ENCODE measurements around the gene PCK2.

The PCK2 gene

GRCh38 chr14:24113801-24114531, 19.9 kb downstream of the PCK2 start (continued):
- TF ChIP-seq ATF2 (tag by site-specific recombination; IDR thresholded peaks at IDR 0.05; ENCODE audit: low read depth) (no peak), GLI4 (tag by site-specific recombination; IDR thresholded peaks at IDR 0.05) (no peak), ZNF239 (tag by site-specific recombination; IDR thresholded peaks at IDR 0.05) (peak; percentile 90), ZBTB26 (tag by site-specific recombination; optimal IDR thresholded peaks at IDR 0.05) (peak; percentile 93), ZNF76 (tag by site-specific recombination; IDR thresholded peaks at IDR 0.05; ENCODE audit: borderline replicate concordance, low read depth) (peak; percentile 64), ZNF488 (tag by site-specific recombination; IDR thresholded peaks at IDR 0.05) (no peak), ZBTB48 (tag by site-specific recombination; IDR thresholded peaks at IDR 0.05) (peak; percentile 100), ZNF391 (tag by site-specific recombination; IDR thresholded peaks at IDR 0.05; ENCODE audit: borderline replicate concordance, low read depth) (0 out of 2 replicates have a peak, but pooled peaks have one; percentile 70), ZNF560 (tag by site-specific recombination; IDR thresholded peaks at IDR 0.05; ENCODE audit: borderline replicate concordance) (no peak), MZF1 (tag by site-specific recombination; IDR thresholded peaks at IDR 0.05; ENCODE audit: borderline replicate concordance) (peak; percentile 45; the same call in 1 of the 2 replicates), ZNF791 (tag by site-specific recombination; IDR thresholded peaks at IDR 0.05) (no peak), SP2 (tag by site-specific recombination; IDR thresholded peaks at IDR 0.05) (peak; percentile 53), ZNF660 (tag by site-specific recombination; IDR thresholded peaks at IDR 0.05) (0 out of 2 replicates have a peak, but pooled peaks have one; percentile 30), TSHZ1 (tag by site-specific recombination; IDR thresholded peaks at IDR 0.05; ENCODE audit: borderline replicate concordance) (peak; percentile 27; the same call in 1 of the 2 replicates), ZNF138 (tag by site-specific recombination; IDR thresholded peaks at IDR 0.05; ENCODE audit: borderline replicate concordance) (no peak), ZNF600 (tag by site-specific recombination; IDR thresholded peaks at IDR 0.05) (peak; percentile 83), ZNF670 (tag by site-specific recombination; IDR thresholded peaks at IDR 0.05; ENCODE audit: low read depth) (no peak), PATZ1 (tag by site-specific recombination; IDR thresholded peaks at IDR 0.05) (peak; percentile 94), ZNF146 (tag by site-specific recombination; IDR thresholded peaks at IDR 0.05) (0 out of 2 replicates have a peak, but pooled peaks have one; percentile 2), ZXDB (tag by site-specific recombination; IDR thresholded peaks at IDR 0.05) (peak; percentile 79), EGR2 (tag by site-specific recombination; IDR thresholded peaks at IDR 0.05; ENCODE audit: low read depth) (peak; percentile 86), KLF16 (tag by site-specific recombination; IDR thresholded peaks at IDR 0.05) (0 out of 2 replicates have a peak, but pooled peaks have one; percentile 27), ZBTB10 (tag by site-specific recombination; IDR thresholded peaks at IDR 0.05) (no peak)

All from HEK293 (cell line).